Measurements from ENCODE around the gene OR8B2. TPM values are rescaled to one million over a fixed set of nuclear protein-coding genes. Genes with fewer than 3 reads are reported as not detected.
"Not testable (repeated sequence)": the region's sequence is repeated elsewhere in the genome, so short reads cannot be mapped to it uniquely, and the experiment has no call there.

OR8B2 gene
- total RNA-seq, 1 donor from 2014 or later = not detected

DNA sequence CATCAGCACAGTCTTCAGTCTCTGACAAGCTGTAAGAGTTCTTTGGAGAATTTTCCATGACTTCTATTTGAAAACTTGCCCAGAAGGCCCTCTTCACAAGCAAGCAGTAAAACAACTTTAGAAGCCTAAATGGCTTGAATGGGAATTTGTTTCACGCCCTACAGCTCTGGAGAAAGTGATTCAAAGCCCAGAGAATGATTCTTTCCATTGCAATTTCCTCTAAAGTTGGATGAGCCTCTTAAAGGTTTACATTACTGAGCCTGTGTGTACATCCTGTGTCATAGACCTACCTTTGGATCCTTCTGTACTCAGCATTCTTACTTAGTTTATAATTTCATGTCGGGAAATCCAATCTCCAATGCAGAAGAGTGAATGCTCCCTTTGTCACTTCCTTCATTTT, 21.3 kb upstream of the OR8B2 start:
- Mint-ChIP-seq H3K4me1 (peaks cover 3% of the 10 kb centered on the region), H3K4me3 (no peak overlapping the region), H3K9me3 (peaks cover 7% of the 10 kb centered on the region), H3K36me3 (peaks cover 3% of the 10 kb centered on the region), H3K27me3 (ENCODE audit: insufficient read depth, low read depth) (no peaks in the 10 kb centered on the region), H3K27ac (no peak overlapping the region)
- no peaks in the 10 kb centered on the region for H3K4me1 ChIP-seq
- no peak overlapping the region for H3K9ac ChIP-seq
- H2AFZ ChIP-seq (replicated peaks) = no peak overlapping the region
- H4K20me1 ChIP-seq (ENCODE audit: low read depth) = no peaks in the 10 kb centered on the region
- DNase-seq (ENCODE audit: low spot score) = no peak
- no peak overlapping the region for H3K27ac ChIP-seq
- H3K79me2 ChIP-seq (ENCODE audit: low read depth) = no peaks in the 10 kb centered on the region
- no peaks in the 10 kb centered on the region for H3K9me3 ChIP-seq (ENCODE audit: low read depth)
- H3F3A ChIP-seq (ENCODE audit: low read depth) = no peaks in the 10 kb centered on the region
- peaks cover 4% of the 10 kb centered on the region for H3K27me3 ChIP-seq
- no peaks in the 10 kb centered on the region for H3K36me3 ChIP-seq
- no peak overlapping the region for H3K4me2 ChIP-seq
- no peak overlapping the region for H3K4me3 ChIP-seq
- TF ChIP-seq, protein P1, sequence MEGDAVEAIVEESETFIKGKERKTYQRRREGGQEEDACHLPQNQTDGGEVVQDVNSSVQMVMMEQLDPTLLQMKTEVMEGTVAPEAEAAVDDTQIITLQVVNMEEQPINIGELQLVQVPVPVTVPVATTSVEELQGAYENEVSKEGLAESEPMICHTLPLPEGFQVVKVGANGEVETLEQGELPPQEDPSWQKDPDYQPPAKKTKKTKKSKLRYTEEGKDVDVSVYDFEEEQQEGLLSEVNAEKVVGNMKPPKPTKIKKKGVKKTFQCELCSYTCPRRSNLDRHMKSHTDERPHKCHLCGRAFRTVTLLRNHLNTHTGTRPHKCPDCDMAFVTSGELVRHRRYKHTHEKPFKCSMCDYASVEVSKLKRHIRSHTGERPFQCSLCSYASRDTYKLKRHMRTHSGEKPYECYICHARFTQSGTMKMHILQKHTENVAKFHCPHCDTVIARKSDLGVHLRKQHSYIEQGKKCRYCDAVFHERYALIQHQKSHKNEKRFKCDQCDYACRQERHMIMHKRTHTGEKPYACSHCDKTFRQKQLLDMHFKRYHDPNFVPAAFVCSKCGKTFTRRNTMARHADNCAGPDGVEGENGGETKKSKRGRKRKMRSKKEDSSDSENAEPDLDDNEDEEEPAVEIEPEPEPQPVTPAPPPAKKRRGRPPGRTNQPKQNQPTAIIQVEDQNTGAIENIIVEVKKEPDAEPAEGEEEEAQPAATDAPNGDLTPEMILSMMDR (IDR thresholded peaks at IDR 0.05) = no peak

DNA sequence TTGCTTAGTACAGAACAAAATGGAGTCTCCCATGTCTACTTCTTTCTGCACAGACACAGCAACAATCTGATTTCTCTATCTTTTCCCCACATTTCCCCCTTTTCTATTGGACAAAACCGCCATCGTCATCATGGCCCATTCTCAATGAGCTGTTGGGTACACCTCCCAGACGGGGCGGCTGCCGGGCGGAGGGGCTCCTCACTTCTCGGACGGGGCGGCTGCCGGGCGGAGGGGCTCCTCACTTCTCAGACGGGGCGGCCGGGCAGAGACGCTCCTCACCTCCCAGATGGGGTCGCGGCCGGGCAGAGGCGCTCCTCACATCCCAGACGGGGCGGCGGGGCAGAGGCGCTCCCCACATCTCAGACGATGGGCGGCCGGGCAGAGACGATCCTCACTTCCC, 18.9 kb upstream of the OR8B2 start:
- H3K27me3 Mint-ChIP-seq (ENCODE audit: insufficient read depth, low read depth); DNase-seq (ENCODE audit: low spot score); H3K36me3 ChIP-seq; H3K79me2 ChIP-seq (ENCODE audit: low read depth); H3K27ac Mint-ChIP-seq; H3F3A ChIP-seq (ENCODE audit: low read depth); H3K36me3 Mint-ChIP-seq; H3K4me1 ChIP-seq; H3K4me3 ChIP-seq; H3K9me3 Mint-ChIP-seq; H2AFZ ChIP-seq (replicated peaks); H3K27me3 ChIP-seq; H3K4me1 Mint-ChIP-seq; H3K9me3 ChIP-seq (ENCODE audit: low read depth); H4K20me1 ChIP-seq (ENCODE audit: low read depth); H3K4me3 Mint-ChIP-seq; H3K4me2 ChIP-seq; H3K9ac ChIP-seq; H3K27ac ChIP-seq: not testable (repeated sequence)

DNA sequence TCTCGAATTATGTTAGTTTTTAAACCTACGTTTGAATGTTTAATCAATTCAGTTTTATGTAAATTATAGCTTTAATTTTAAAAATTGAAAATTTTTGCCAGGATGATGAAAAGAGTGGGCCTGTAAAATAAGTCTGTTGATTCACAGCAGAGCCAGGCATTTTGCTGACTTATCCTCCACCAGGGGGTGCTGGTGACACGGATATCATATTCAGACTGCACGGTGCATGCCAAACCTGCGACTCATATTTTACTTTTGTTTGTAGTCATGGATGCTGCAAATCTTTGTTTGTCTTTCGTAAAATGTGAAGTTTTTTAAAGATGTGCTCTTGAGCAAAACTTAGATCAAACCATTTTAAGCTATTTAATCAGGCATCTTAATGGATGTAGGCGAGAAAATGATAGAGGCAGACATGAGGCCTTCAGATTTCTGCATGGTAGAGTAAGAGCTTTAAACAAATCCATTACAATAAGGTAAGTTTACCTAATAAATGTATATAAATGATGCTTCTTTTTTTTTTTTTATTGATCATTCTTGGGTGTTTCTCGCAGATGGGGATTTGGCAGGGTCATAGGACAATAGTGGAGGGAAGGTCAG, 18.1 kb upstream of the OR8B2 start:
- Histone ChIP-seq H3K79me2 (ENCODE audit: low read depth) (no peaks in the 10 kb centered on the region), H3K36me3 (no peaks in the 10 kb centered on the region), H3K4me1 (no peaks in the 10 kb centered on the region), H3K4me3 (no peak overlapping the region), H3K9me3 (ENCODE audit: low read depth) (no peaks in the 10 kb centered on the region), H2AFZ (replicated peaks) (no peak overlapping the region), H3K9ac (no peak overlapping the region), H3K27ac (no peak overlapping the region), H3K4me2 (no peak overlapping the region), H3F3A (ENCODE audit: low read depth) (no peaks in the 10 kb centered on the region), H3K27me3 (no peaks in the 10 kb centered on the region), H4K20me1 (ENCODE audit: low read depth) (no peaks in the 10 kb centered on the region)
- Mint-ChIP-seq H3K36me3 (peaks cover 3% of the 10 kb centered on the region), H3K4me3 (no peak overlapping the region), H3K27me3 (ENCODE audit: insufficient read depth, low read depth) (no peaks in the 10 kb centered on the region), H3K4me1 (peaks cover 3% of the 10 kb centered on the region), H3K27ac (peak overlapping the region; percentile 53), H3K9me3 (peaks cover 7% of the 10 kb centered on the region)
- peak; percentile 62 for DNase-seq (ENCODE audit: low spot score)
- TF ChIP-seq EZH2 (IDR thresholded peaks at IDR 0.05) (no peak), EZH2phosphoT487 (IDR thresholded peaks at IDR 0.05) (no peak)
- TF ChIP-seq, protein P1 (IDR thresholded peaks at IDR 0.05) = peak; percentile 74

DNA sequence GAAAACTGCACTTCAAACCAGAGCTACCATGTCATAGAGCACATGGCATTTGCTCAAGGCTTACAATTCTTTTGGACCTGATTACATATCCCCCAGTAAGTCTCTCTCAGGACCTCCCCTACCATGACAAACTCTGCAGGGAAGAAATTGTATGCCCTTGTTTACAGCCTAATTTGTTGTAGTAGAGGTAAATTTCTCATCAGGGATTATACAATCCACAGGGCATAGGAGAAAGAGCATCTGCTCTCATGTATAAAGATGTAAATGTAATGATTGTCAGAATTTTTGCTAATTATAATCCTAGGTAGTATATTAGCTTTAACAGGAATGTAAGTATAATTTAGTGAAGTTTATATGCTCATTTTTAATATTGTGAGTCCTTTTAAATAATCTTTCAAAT, 14.6 kb upstream of the OR8B2 start, which contains the start of gene OR8B3:
Gene OR8B3, minus strand, starts transcription at position 101 of the 400 bp plus-strand sequence. CDS start 1,673 bp downstream, outside the sequence.
- no peaks in the 10 kb centered on the region for H3K9me3 ChIP-seq (ENCODE audit: low read depth)
- Mint-ChIP-seq H3K36me3 (peaks cover 3% of the 10 kb centered on the region), H3K27me3 (ENCODE audit: insufficient read depth, low read depth) (peaks cover 3% of the 10 kb centered on the region), H3K4me3 (no peak within 1 kb of the TSS), H3K27ac (no peak within 1 kb of the TSS), H3K4me1 (peaks cover 3% of the 10 kb centered on the region), H3K9me3 (peaks cover 5% of the 10 kb centered on the region)
- no peak within 1 kb of the TSS for H2AFZ ChIP-seq (replicated peaks)
- no peak within 1 kb of the TSS for H3K9ac ChIP-seq
- no peak within 1 kb of the TSS for H3K27ac ChIP-seq
- H3F3A ChIP-seq (ENCODE audit: low read depth) = no peaks in the 10 kb centered on the region
- no peaks in the 10 kb centered on the region for H3K79me2 ChIP-seq (ENCODE audit: low read depth)
- H4K20me1 ChIP-seq (ENCODE audit: low read depth) = no peaks in the 10 kb centered on the region
- no peak within 1 kb of the TSS for H3K4me3 ChIP-seq
- H3K27me3 ChIP-seq = no peaks in the 10 kb centered on the region
- H3K36me3 ChIP-seq = no peaks in the 10 kb centered on the region
- TF ChIP-seq EZH2 (IDR thresholded peaks at IDR 0.05) (no peak), EZH2phosphoT487 (IDR thresholded peaks at IDR 0.05) (no peak)
- TF ChIP-seq, protein P1 (IDR thresholded peaks at IDR 0.05) = no peak
- DNase-seq (ENCODE audit: low spot score) = no peak
- H3K4me1 ChIP-seq = no peaks in the 10 kb centered on the region
- no peak within 1 kb of the TSS for H3K4me2 ChIP-seq

DNA sequence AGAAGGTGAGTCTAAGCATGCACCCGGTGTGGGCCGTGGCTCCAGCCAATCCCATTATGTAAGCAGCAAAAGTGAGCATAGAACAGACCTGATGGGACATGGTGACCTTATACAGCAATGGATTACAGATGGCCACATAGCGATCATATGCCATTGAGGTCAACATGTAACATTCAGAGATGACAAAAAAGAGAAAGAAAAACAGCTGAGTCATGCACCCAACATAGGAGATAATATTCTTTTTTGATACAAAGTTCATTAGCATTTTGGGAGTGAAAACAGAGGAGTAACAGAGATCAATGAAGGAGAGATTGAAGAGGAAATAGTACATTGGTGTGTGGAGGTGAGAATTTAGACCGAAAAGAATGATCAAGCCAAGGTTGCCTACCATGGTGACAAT, 12.5 kb upstream of the OR8B2 start:
- H3K79me2 ChIP-seq (ENCODE audit: low read depth); H3K27ac Mint-ChIP-seq; H3K9me3 Mint-ChIP-seq; H2AFZ ChIP-seq (replicated peaks); H3K36me3 ChIP-seq; H3K4me1 ChIP-seq; DNase-seq (ENCODE audit: low spot score); H3K9ac ChIP-seq; H3K4me2 ChIP-seq; H3K27me3 Mint-ChIP-seq (ENCODE audit: insufficient read depth, low read depth); H3K36me3 Mint-ChIP-seq; H3K4me3 ChIP-seq; H4K20me1 ChIP-seq (ENCODE audit: low read depth); H3K4me1 Mint-ChIP-seq; H3K4me3 Mint-ChIP-seq; H3K27ac ChIP-seq; H3F3A ChIP-seq (ENCODE audit: low read depth); H3K27me3 ChIP-seq; H3K9me3 ChIP-seq (ENCODE audit: low read depth): not testable (repeated sequence)
